Upper lobe of left lung (tissue), 4 donors: Measurements from ENCODE around the gene GFOD1.

ENCODE experiments used
- CTCF ChIP-seq, 6 experiments: fragments of 450-650 bp in 4 of 6; fragments of 200-600 bp in 2 of 6; sonication (generic) in 2 of 6; IDR thresholded peaks; one replicate each; pipeline ENCODE4 v1.5.1; 2016 to 2019; ENCODE audit warnings: antibody characterized with exemption in 6 of 6
- EP300 ChIP-seq, 4 donors: sonication (generic); formaldehyde crosslinking; IDR thresholded peaks; one replicate each; pipeline ENCODE4 v1.5.1; 2017; ENCODE audit warnings: antibody characterized with exemption in 4 of 4, control low read depth in 2 of 4
- POLR2A ChIP-seq, 4 donors: fragments of 450-650 bp; IDR thresholded peaks; one replicate each; pipeline ENCODE4 v1.5.1; 2016 to 2017; ENCODE audit warnings: antibody characterized with exemption in 4 of 4, mild to moderate bottlenecking in 2 of 4
- POLR2AphosphoS5 ChIP-seq, 2 donors: sonication (generic); formaldehyde crosslinking; IDR thresholded peaks; one replicate each; pipeline ENCODE4 v1.5.1; 2017; ENCODE audit warnings: antibody characterized with exemption in 2 of 2

- no peak for TF ChIP-seq CTCF (IDR thresholded peaks at IDR 0.05)
- no peak for TF ChIP-seq POLR2AphosphoS5 (IDR thresholded peaks at IDR 0.05)
- no peak for TF ChIP-seq POLR2A (IDR thresholded peaks at IDR 0.05)
- TF ChIP-seq EP300 (IDR thresholded peaks at IDR 0.05): no peak
These were observed 117.8 kb downstream of the GFOD1 start for GRCh38 chr6:13369591-13369990.
